SU-DHL-6 (cell line): ENCODE measurements around the gene CRKL.

ENCODE experiments used
- H2AFZ ChIP-seq: fragments of 200-600 bp; sonication (generic); 2 replicates; pipeline ENCODE4 v1.6.1; 2014; ENCODE audit warnings: low read depth, mild to moderate bottlenecking, moderate library complexity, mixed read lengths, antibody characterized with exemption, low read length; ENCODE audit not compliant: severe bottlenecking
- H3F3A ChIP-seq: fragments of 200-600 bp; shearing (Covaris generic); 2 replicates; pipeline ENCODE4 v1.6.0; 2016; ENCODE audit warnings: antibody characterized with exemption, mild to moderate bottlenecking; ENCODE audit not compliant: insufficient read depth
- H3K27ac ChIP-seq: fragments of 200-600 bp; sonication (generic); 2 replicates; pipeline ENCODE4 v1.5.1; 2016; ENCODE audit warnings: low read depth, mild to moderate bottlenecking, low read length, moderate library complexity, mixed read lengths
- H3K27me3 ChIP-seq: fragments of 200-600 bp; sonication (generic), shearing (Covaris generic); 2 replicates; pipeline ENCODE4 v1.6.0; 2014; ENCODE audit warnings: mild to moderate bottlenecking, low read length
- H3K36me3 ChIP-seq: fragments of 200-600 bp; sonication (generic); 2 replicates; pipeline ENCODE4 v1.6.1; 2014; ENCODE audit warnings: mild to moderate bottlenecking, low read length, mixed read lengths
- H3K4me2 ChIP-seq: fragments of 300-600, 200-600 bp; shearing (Covaris generic), sonication (generic); 2 replicates; pipeline ENCODE4 v1.6.0; 2014; ENCODE audit warnings: low read length, low read depth, mild to moderate bottlenecking; ENCODE audit not compliant: poor library complexity, severe bottlenecking
- H3K4me3 ChIP-seq: fragments of 200-600 bp; sonication (generic); 2 replicates; pipeline ENCODE4 v1.5.1; 2014; ENCODE audit warnings: antibody characterized with exemption, low read length, mild to moderate bottlenecking, mixed read lengths; ENCODE audit not compliant: insufficient read depth, poor library complexity, severe bottlenecking
- H3K79me2 ChIP-seq: fragments of 200-600 bp; sonication (generic); 2 replicates; pipeline ENCODE4 v1.6.1; 2014; ENCODE audit warnings: mild to moderate bottlenecking, low read length, moderate library complexity; ENCODE audit not compliant: insufficient read depth
- H3K9ac ChIP-seq: fragments of 200-600 bp; sonication (generic); 2 replicates; pipeline ENCODE4 v1.7.0; 2014; ENCODE audit warnings: mild to moderate bottlenecking, low read length
- H3K9me2 ChIP-seq: fragments of 200-600 bp; sonication (generic); replicated peaks from 2 replicates; pipeline ENCODE4 v1.6.1; 2014; ENCODE audit warnings: low read length; ENCODE audit not compliant: insufficient read depth
- H3K9me3 ChIP-seq: fragments of 200-600 bp; sonication (generic); 2 replicates; pipeline ENCODE4 v1.6.1; 2014; ENCODE audit warnings: low read length, mixed read lengths; ENCODE audit not compliant: insufficient read depth
- H4K20me1 ChIP-seq: fragments of 200-600 bp; sonication (generic); 2 replicates; pipeline ENCODE4 v1.6.1; 2014; ENCODE audit warnings: low read depth, mild to moderate bottlenecking, antibody characterized with exemption, low read length, moderate library complexity, mixed read lengths
- CTCF ChIP-seq: fragments of 200-600 bp; sonication (generic); IDR thresholded peaks from one replicate; pipeline ENCODE4 v1.5.1; 2017; ENCODE audit warnings: antibody characterized with exemption, mild to moderate bottlenecking, low read length, moderate library complexity; ENCODE audit not compliant: insufficient read depth, poor library complexity, severe bottlenecking
- EZH2phosphoT487 ChIP-seq: fragments of 200-600 bp; sonication (generic), shearing (Covaris generic); conservative IDR thresholded peaks from 2 replicates; pipeline ENCODE4 v1.6.1; 2018; ENCODE audit warnings: mild to moderate bottlenecking, antibody characterized with exemption, low read length, moderate library complexity, mixed read lengths

Gene CRKL

GRCh38 chr22:20887375-20887774 lies 29.8 kb upstream of the CRKL start:
- no peaks in the 10 kb centered on the region for H3F3A ChIP-seq
- H4K20me1 ChIP-seq, result no peaks in the 10 kb centered on the region
- no peak overlapping the region for H3K9ac ChIP-seq
- no peaks in the 10 kb centered on the region for H3K9me2 ChIP-seq
- H3K4me2 ChIP-seq, result no peak overlapping the region
- no peaks in the 10 kb centered on the region for H3K36me3 ChIP-seq
- H3K4me3 ChIP-seq, result no peak overlapping the region
- H2AFZ ChIP-seq, result no peak overlapping the region
- no peaks in the 10 kb centered on the region for H3K9me3 ChIP-seq
- H3K27ac ChIP-seq, result no peak overlapping the region
- no peak for TF ChIP-seq CTCF
- no peak for TF ChIP-seq EZH2phosphoT487
- H3K79me2 ChIP-seq, result no peaks in the 10 kb centered on the region
- no peaks in the 10 kb centered on the region for H3K27me3 ChIP-seq

DNA sequence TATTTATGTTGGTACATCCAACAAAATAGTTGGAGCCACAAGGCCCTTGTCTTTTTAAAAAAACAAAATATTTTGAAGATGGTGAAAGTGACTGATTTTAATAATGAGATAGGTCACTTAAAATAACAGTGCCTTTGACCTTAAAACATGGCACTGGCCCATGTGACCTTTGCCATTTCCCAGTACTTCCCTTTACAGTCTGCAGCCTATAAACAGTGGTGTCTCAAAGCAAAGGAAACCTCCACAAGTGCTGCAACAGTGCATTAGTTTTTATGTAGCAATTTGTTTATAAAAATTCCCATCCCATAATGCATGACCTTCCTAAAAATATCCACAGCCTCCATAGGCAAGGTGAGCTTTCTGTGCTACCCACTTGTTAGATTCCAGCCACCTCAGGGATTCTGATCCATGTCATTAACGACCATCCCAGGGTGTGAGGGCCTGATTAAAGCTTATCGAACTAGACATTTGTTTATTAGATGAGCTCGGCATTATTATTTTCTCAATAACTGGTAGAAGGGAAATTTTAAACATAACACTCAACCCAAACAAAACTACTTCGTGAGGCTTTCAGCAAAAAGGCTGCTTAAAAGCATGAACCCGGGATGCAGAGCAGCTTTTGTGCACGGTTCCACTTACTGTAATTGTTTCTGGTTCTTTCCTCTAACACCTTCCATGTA lies 28.0 kb upstream of the CRKL start:
- H3K79me2 ChIP-seq, result no peaks in the 10 kb centered on the region
- no peaks in the 10 kb centered on the region for H3K36me3 ChIP-seq

GRCh38 chr22:20889904-20890540 lies 27.2 kb upstream of the CRKL start:
- Histone ChIP-seq H3K9ac (no peak overlapping the region), H3F3A (no peaks in the 10 kb centered on the region), H3K9me2 (no peaks in the 10 kb centered on the region), H3K27me3 (no peaks in the 10 kb centered on the region), H4K20me1 (no peaks in the 10 kb centered on the region), H3K27ac (no peak overlapping the region), H3K4me3 (no peak overlapping the region), H3K9me3 (no peaks in the 10 kb centered on the region), H3K36me3 (no peaks in the 10 kb centered on the region), H2AFZ (no peak overlapping the region), H3K79me2 (no peaks in the 10 kb centered on the region), H3K4me2 (no peak overlapping the region)
- TF ChIP-seq CTCF, result no peak
- no peak for TF ChIP-seq EZH2phosphoT487

More for the DNA sequence above, 28.0 kb upstream of the CRKL start:
- H3K4me2 ChIP-seq, result no peak overlapping the region
- H3K4me3 ChIP-seq, result no peak overlapping the region
- no peaks in the 10 kb centered on the region for H3K9me3 ChIP-seq
- no peaks in the 10 kb centered on the region for H4K20me1 ChIP-seq
- H3K27me3 ChIP-seq, result no peaks in the 10 kb centered on the region
- no peaks in the 10 kb centered on the region for H3K9me2 ChIP-seq
- H3K9ac ChIP-seq, result no peak overlapping the region
- TF ChIP-seq EZH2phosphoT487 (no peak), CTCF (no peak)
- H3F3A ChIP-seq, result no peaks in the 10 kb centered on the region
- H3K27ac ChIP-seq, result no peak overlapping the region
- H2AFZ ChIP-seq, result no peak overlapping the region
